ENCODE data around the gene BATF3.

Gene BATF3

DNA sequence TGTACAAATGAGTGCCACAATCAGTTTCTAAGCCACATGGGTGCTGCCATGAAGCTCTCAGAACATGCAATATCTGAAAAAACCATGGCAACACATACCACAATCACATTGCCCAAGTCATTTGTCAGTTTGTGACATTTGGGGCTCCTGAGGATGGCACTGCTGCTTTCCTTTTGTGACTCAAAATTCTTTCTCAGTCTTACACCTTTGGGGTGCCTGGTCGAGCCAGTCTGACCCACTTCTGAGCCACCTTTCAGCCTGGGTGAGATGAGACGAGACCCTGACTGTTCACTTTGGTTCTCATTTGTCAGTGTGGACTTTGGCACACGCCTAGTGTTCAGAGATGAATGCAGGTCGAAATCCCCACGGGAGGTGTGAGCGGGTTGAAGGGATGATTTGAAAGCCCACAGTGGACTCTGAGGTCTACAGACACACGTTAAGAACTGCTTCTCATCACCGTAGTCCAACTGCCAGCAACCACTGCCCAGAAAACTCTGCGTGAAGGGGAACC is 8.0 kb downstream of the BATF3 start:
- Histone ChIP-seq H3F3A (ENCODE audit: insufficient read depth, low read length) (no peaks in the 10 kb centered on the region), H3K9me2 (ENCODE audit: low read depth, low read length) (no peaks in the 10 kb centered on the region), H3K4me1 (ENCODE audit: insufficient read depth, low read length, severe bottlenecking) (no peaks in the 10 kb centered on the region), H3K9ac (ENCODE audit: low read length) (no peak overlapping the region), H3K9me3 (ENCODE audit: low read length) (no peaks in the 10 kb centered on the region), H3K4me2 (ENCODE audit: low read length) (no peak overlapping the region), H3K36me3 (ENCODE audit: insufficient read depth, low read length) (no peaks in the 10 kb centered on the region), H3K79me2 (ENCODE audit: insufficient read depth, low read length) (no peaks in the 10 kb centered on the region), H3K27me3 (ENCODE audit: insufficient read depth, low read length) (0 out of 2 replicates have a peak, but pooled peaks cover 9% of the 10 kb centered on the region), H4K20me1 (ENCODE audit: insufficient read depth, low read length) (no peaks in the 10 kb centered on the region), H3K4me3 (ENCODE audit: low read depth, low read length, poor library complexity, severe bottlenecking) (no peak overlapping the region), H2AFZ (ENCODE audit: low read length) (no peak overlapping the region), H3K27ac (ENCODE audit: low read depth, low read length, poor library complexity, severe bottlenecking) (no peak overlapping the region)
- TF ChIP-seq, protein P1, sequence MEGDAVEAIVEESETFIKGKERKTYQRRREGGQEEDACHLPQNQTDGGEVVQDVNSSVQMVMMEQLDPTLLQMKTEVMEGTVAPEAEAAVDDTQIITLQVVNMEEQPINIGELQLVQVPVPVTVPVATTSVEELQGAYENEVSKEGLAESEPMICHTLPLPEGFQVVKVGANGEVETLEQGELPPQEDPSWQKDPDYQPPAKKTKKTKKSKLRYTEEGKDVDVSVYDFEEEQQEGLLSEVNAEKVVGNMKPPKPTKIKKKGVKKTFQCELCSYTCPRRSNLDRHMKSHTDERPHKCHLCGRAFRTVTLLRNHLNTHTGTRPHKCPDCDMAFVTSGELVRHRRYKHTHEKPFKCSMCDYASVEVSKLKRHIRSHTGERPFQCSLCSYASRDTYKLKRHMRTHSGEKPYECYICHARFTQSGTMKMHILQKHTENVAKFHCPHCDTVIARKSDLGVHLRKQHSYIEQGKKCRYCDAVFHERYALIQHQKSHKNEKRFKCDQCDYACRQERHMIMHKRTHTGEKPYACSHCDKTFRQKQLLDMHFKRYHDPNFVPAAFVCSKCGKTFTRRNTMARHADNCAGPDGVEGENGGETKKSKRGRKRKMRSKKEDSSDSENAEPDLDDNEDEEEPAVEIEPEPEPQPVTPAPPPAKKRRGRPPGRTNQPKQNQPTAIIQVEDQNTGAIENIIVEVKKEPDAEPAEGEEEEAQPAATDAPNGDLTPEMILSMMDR (IDR thresholded peaks at IDR 0.05; ENCODE audit: low read length), result no peak

DNA sequence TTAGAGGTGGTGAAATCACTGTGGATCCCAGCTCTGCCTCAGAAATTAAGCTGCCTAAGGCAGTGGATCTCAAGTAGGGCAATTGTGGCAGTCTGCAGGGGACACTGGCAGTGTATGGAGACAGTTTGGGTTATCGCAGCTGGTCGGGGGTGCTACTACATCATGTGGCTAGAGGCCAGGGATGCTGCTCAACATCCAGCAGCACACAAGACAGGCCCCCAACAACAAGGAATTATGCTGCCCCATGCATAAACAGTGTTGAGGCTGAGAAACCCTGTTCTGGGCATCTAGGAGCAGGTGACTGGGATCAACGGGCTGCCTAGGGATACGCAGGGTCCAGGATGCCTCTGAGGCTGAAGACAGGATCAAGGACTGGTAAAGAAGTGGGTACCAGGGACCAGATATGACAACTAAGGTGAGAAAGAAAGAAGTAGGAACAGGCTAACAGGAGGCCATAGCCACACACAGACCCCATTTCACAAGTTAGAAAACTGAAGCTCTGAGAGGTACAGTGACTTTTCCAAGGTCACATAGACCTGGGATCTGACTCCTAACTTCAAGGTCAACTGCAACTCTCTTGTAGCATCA is 8.7 kb downstream of the BATF3 start:
- Histone ChIP-seq H3K9me3 (ENCODE audit: low read length) (no peaks in the 10 kb centered on the region), H4K20me1 (ENCODE audit: insufficient read depth, low read length) (no peaks in the 10 kb centered on the region), H3K4me1 (ENCODE audit: insufficient read depth, low read length, severe bottlenecking) (no peaks in the 10 kb centered on the region), H2AFZ (ENCODE audit: low read length) (no peak overlapping the region), H3K36me3 (ENCODE audit: insufficient read depth, low read length) (no peaks in the 10 kb centered on the region), H3K4me2 (ENCODE audit: low read length) (no peak overlapping the region), H3K27me3 (ENCODE audit: insufficient read depth, low read length) (peaks cover 9% of the 10 kb centered on the region; the same call in 1 of the 2 replicates), H3F3A (ENCODE audit: insufficient read depth, low read length) (no peaks in the 10 kb centered on the region), H3K9me2 (ENCODE audit: low read depth, low read length) (no peaks in the 10 kb centered on the region), H3K4me3 (ENCODE audit: low read depth, low read length, poor library complexity, severe bottlenecking) (no peak overlapping the region), H3K9ac (ENCODE audit: low read length) (no peak overlapping the region), H3K27ac (ENCODE audit: low read depth, low read length, poor library complexity, severe bottlenecking) (no peak overlapping the region), H3K79me2 (ENCODE audit: insufficient read depth, low read length) (no peaks in the 10 kb centered on the region)
- TF ChIP-seq, protein P1 (IDR thresholded peaks at IDR 0.05; ENCODE audit: low read length), result no peak
- no peak for TF ChIP-seq EZH2 (IDR thresholded peaks at IDR 0.05; ENCODE audit: borderline replicate concordance, low read length)

DNA sequence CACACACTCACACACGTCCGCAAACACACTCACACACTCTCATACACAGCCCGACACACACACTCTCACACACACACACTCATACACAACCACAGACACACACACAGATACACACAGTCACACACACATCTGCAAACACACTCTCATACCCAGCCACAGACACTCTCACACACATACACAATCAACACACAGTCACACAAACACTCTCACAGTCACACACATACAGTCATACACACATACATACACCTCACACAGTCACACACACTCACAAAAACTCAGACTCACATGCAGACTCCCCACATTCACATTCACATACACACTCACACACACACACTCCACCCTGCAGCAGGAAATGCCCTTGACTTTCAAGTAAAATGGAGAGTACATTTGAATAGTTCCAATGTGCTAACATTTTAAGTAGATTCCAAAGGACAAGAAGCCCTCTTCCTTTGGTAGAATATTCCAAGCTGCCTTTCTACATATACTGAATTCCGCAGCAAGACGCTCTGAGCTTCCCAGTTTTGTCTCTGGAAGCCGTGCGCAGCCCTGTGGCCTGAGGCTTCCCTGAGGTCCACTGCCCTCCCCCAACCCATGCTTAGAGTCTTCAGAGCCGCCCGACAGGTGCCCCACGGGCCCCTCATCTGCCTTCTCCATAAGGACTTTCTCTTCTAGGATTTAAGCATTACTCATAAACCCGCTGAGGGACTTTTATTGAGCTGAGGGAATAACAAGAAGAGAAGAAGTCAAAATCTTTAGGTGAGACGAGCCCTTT is 9.7 kb downstream of the BATF3 start:
- H2AFZ ChIP-seq (ENCODE audit: low read length), result no peak overlapping the region
- no peak overlapping the region for H3K4me3 ChIP-seq (ENCODE audit: low read depth, low read length, poor library complexity, severe bottlenecking)
- no peak overlapping the region for H3K9ac ChIP-seq (ENCODE audit: low read length)
- H3K9me2 ChIP-seq (ENCODE audit: low read depth, low read length), result no peaks in the 10 kb centered on the region
- no peaks in the 10 kb centered on the region for H4K20me1 ChIP-seq (ENCODE audit: insufficient read depth, low read length)
- no peak overlapping the region for H3K27ac ChIP-seq (ENCODE audit: low read depth, low read length, poor library complexity, severe bottlenecking)
- no peaks in the 10 kb centered on the region for H3F3A ChIP-seq (ENCODE audit: insufficient read depth, low read length)
- H3K4me1 ChIP-seq (ENCODE audit: insufficient read depth, low read length, severe bottlenecking), result no peaks in the 10 kb centered on the region
- H3K27me3 ChIP-seq (ENCODE audit: insufficient read depth, low read length), result peaks cover 9% of the 10 kb centered on the region; the same call in 1 of the 2 replicates
- no peaks in the 10 kb centered on the region for H3K79me2 ChIP-seq (ENCODE audit: insufficient read depth, low read length)
- TF ChIP-seq, protein P1 (IDR thresholded peaks at IDR 0.05; ENCODE audit: low read length), result no peak
- no peak for TF ChIP-seq EZH2 (IDR thresholded peaks at IDR 0.05; ENCODE audit: borderline replicate concordance, low read length)
- H3K36me3 ChIP-seq (ENCODE audit: insufficient read depth, low read length), result no peaks in the 10 kb centered on the region
- no peaks in the 10 kb centered on the region for H3K9me3 ChIP-seq (ENCODE audit: low read length)
- no peak overlapping the region for H3K4me2 ChIP-seq (ENCODE audit: low read length)
